ENCODE data around the gene NME5. TPM values are rescaled to one million over a fixed set of nuclear protein-coding genes. Genes with fewer than 3 reads are reported as not detected.
"Not testable (repeated sequence)": the region's sequence is repeated elsewhere in the genome, so short reads cannot be mapped to it uniquely, and the experiment has no call there.

NME5 gene
- total and polyA plus RNA-seq, 8 donors, result 1.5 to 2.7 (median 2.1) TPM; not detected in 3

- no peaks in the 10 kb centered on the region for H3K27me3 ChIP-seq
- no peak for DNase-seq
- intact Hi-C loops (cut with DNase I; ENCODE audit: low total_unique reads), result no loop called here
- no peaks in the 10 kb centered on the region for H3K36me3 ChIP-seq
- H3K9me3 ChIP-seq, result no peaks in the 10 kb centered on the region
- TF ChIP-seq EP300 (IDR thresholded peaks at IDR 0.05), result no peak
- no peak for TF ChIP-seq CTCF (IDR thresholded peaks at IDR 0.05)
- H3K4me3 ChIP-seq, result no peak overlapping the region
- peaks cover 0 to 4% (median 0%) of the 10 kb centered on the region in 4 donors for H3K4me1 ChIP-seq
- 48 to 62% (median 52%) methylated on average over 3 of the region's 3 CpGs for WGBS, 5 donors
- H3K27ac ChIP-seq, result no peak overlapping the region
Observed at GRCh38 chr5:138149530-138149929, 10.3 kb upstream of the NME5 start.

- intact Hi-C loops (cut with DNase I; ENCODE audit: low total_unique reads), result no loop called here
- H3K4me1 ChIP-seq, result peaks cover 0 to 4% (median 0%) of the 10 kb centered on the region in 4 donors
- no peak overlapping the region for H3K4me3 ChIP-seq
- H3K27me3 ChIP-seq, result no peaks in the 10 kb centered on the region
- peak; percentile 27 for DNase-seq
- no peaks in the 10 kb centered on the region for H3K9me3 ChIP-seq
- WGBS, 5 donors, result 17 to 43% (median 20%) methylated on average over 1 of the region's 1 CpG
- H3K36me3 ChIP-seq, result no peaks in the 10 kb centered on the region
- no peak for TF ChIP-seq POLR2AphosphoS5 (IDR thresholded peaks at IDR 0.05)
- H3K27ac ChIP-seq, result no peak overlapping the region
Observed at GRCh38 chr5:138148811-138149210, 9.6 kb upstream of the NME5 start.

- H3K27ac ChIP-seq; H3K9me3 ChIP-seq; H3K4me3 ChIP-seq; H3K27me3 ChIP-seq; intact Hi-C loops (cut with DNase I; ENCODE audit: low total_unique reads); H3K36me3 ChIP-seq; DNase-seq: not testable (repeated sequence)
- WGBS, 5 donors, result 84 to 91% (median 90%) methylated on average over 6 of the region's 6 CpGs
- peaks cover under 1 to 11% (median 6%) of the 10 kb centered on the region in 4 donors for H3K4me1 ChIP-seq
Observed at GRCh38 chr5:138143578-138143977, 4.3 kb upstream of the NME5 start.

- Histone ChIP-seq H3K27ac (no peak overlapping the region), H3K4me3 (no peak overlapping the region), H3K4me1 (peaks cover 0 to 16% (median 9%) of the 10 kb centered on the region in 4 donors), H3K9me3 (no peaks in the 10 kb centered on the region), H3K36me3 (no peaks in the 10 kb centered on the region), H3K27me3 (peaks cover 0 to 8% (median 0%) of the 10 kb centered on the region in 3 donors)
- TF ChIP-seq POLR2AphosphoS5 (IDR thresholded peaks at IDR 0.05) (no peak), EP300 (IDR thresholded peaks at IDR 0.05) (no peak), POLR2A (IDR thresholded peaks at IDR 0.05) (no peak), CTCF (IDR thresholded peaks at IDR 0.05) (no peak)
- intact Hi-C loops (cut with DNase I; ENCODE audit: low total_unique reads), result no loop called here
- WGBS, 5 donors, result 58 to 70% (median 60%) methylated on average over 1 of the region's 1 CpG
- no peak for DNase-seq
Observed at GRCh38 chr5:138141734-138142133, 2.5 kb upstream of the NME5 start.

GRCh38 chr5:138140268-138140667, 1.0 kb upstream of the NME5 start:
- TF ChIP-seq POLR2A (IDR thresholded peaks at IDR 0.05) (no peak), POLR2AphosphoS5 (IDR thresholded peaks at IDR 0.05) (no peak), EP300 (IDR thresholded peaks at IDR 0.05) (no peak), CTCF (IDR thresholded peaks at IDR 0.05) (no peak)

More at GRCh38 chr5:138140268-138140667, 1.0 kb upstream of the NME5 start:
- H3K36me3 ChIP-seq, result no peaks in the 10 kb centered on the region
- no peak overlapping the region for H3K4me3 ChIP-seq
- peaks cover 0 to 16% (median 9%) of the 10 kb centered on the region in 4 donors for H3K4me1 ChIP-seq
- H3K9me3 ChIP-seq, result no peaks in the 10 kb centered on the region
- H3K27me3 ChIP-seq, result peaks cover 0 to 8% (median 0%) of the 10 kb centered on the region in 3 donors
- peak in 1 of 2 donors; percentile 9 for DNase-seq
- intact Hi-C loops (cut with DNase I; ENCODE audit: low total_unique reads), result no loop called here
- no peak overlapping the region for H3K27ac ChIP-seq
- 43 to 66% (median 48%) methylated on average over 4 of the region's 4 CpGs for WGBS, 5 donors
